T-helper 17 cell (primary cell): ENCODE results near the gene HOXB1. TPM values are rescaled to one million over a fixed set of nuclear protein-coding genes. Genes with fewer than 3 reads are reported as not detected.
A peak's percentile ranks its signal among the peaks of the same experiment; 100 is the strongest.
"Not testable (repeated sequence)": the region's sequence is repeated elsewhere in the genome, so short reads cannot be mapped to it uniquely, and the experiment has no call there.

Source experiments
- ATAC-seq: fragments of 150-1000 bp; cut with Tn5 transposase; 2 replicates; pipeline ENCODE4 v1.10.0; 2021; ENCODE audit warnings: mild to moderate bottlenecking, moderate library complexity
- DNase-seq, 3 donors: peaks; one replicate each; pipeline versions ENCODE4 v3.0.0 to v3.0.0-alpha.2; 2020 to 2021
- H3K9me3 ChIP-seq: one replicate; pipeline ENCODE4 v1.7.0; 2013; ENCODE audit warnings: low read length, mild to moderate bottlenecking; ENCODE audit not compliant: control insufficient read depth, poor library complexity, severe bottlenecking
- H3K27ac Mint-ChIP-seq: one replicate; pipeline ENCODE4 v1.8.0; 2022; ENCODE audit warnings: mild to moderate bottlenecking, moderate library complexity, mixed read lengths
- H3K27me3 Mint-ChIP-seq: one replicate; pipeline ENCODE4 v1.8.0; 2022; ENCODE audit warnings: mixed read lengths
- H3K36me3 Mint-ChIP-seq: one replicate; pipeline ENCODE4 v1.8.0; 2022; ENCODE audit warnings: low read depth, mixed read lengths
- H3K4me1 Mint-ChIP-seq: one replicate; pipeline ENCODE4 v1.8.0; 2022; ENCODE audit warnings: mild to moderate bottlenecking, mixed read lengths
- H3K4me3 Mint-ChIP-seq: one replicate; pipeline ENCODE4 v1.8.0; 2022; ENCODE audit warnings: mild to moderate bottlenecking, moderate library complexity, mixed read lengths
- total RNA-seq, 4 donors: library from RNA in 2 of 4; stranded (reverse) in 2 of 4; gene quantifications; one replicate each; pipeline ENCODE4 v1.2.3 and lab custom pipeline; 2022 to 2026

The HOXB1 gene
- total RNA-seq, 2 donors from 2014 or later = not detected

DNA sequence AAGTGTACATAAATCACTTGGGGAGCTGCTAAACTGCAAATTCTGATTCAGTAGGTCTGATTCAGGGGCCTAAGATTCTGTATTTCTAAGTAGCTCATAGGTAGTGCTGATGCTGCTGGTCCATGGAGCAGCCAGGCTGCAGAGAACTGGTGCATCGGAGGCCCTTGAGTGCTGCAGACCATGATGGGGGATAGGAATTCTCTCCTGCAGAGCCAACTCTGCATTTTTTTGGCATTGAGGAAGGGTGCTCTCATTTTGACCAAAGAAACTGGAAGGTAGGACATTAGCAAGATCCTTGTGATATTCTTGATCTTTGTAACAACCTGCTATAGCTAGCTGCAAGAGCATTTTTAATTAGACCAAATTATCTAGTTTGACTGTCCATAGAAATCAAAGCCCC lies 9.4 kb upstream of the HOXB1 start:
- H3K4me3 Mint-ChIP-seq = peak overlapping the region; percentile 41
- ATAC-seq = no peak
- peaks cover 18% of the 10 kb centered on the region for H3K27me3 Mint-ChIP-seq
- H3K9me3 ChIP-seq = no peaks in the 10 kb centered on the region
- peaks cover 10% of the 10 kb centered on the region for H3K36me3 Mint-ChIP-seq
- DNase-seq = no peak
- H3K27ac Mint-ChIP-seq = peak overlapping the region; percentile 60
- peaks cover 32% of the 10 kb centered on the region for H3K4me1 Mint-ChIP-seq

- Mint-ChIP-seq H3K4me1 (peaks cover 30% of the 10 kb centered on the region), H3K36me3 (peaks cover 10% of the 10 kb centered on the region), H3K27ac (no peak overlapping the region), H3K4me3 (no peak overlapping the region), H3K27me3 (peaks cover 18% of the 10 kb centered on the region)
- no peaks in the 10 kb centered on the region for H3K9me3 ChIP-seq
- DNase-seq (no peak), ATAC-seq (no peak)
Observed at GRCh38 chr17:48539177-48539576, 8.4 kb upstream of the HOXB1 start.

GRCh38 chr17:48537316-48537715 lies 6.5 kb upstream of the HOXB1 start:
- Mint-ChIP-seq H3K4me3 (peak overlapping the region; percentile 45), H3K27me3 (peaks cover 20% of the 10 kb centered on the region), H3K4me1 (peaks cover 22% of the 10 kb centered on the region), H3K27ac (no peak overlapping the region), H3K36me3 (peaks cover 5% of the 10 kb centered on the region)
- DNase-seq (no peak), ATAC-seq (no peak)
- no peaks in the 10 kb centered on the region for H3K9me3 ChIP-seq

GRCh38 chr17:48535793-48536559 lies 5.2 kb upstream of the HOXB1 start:
- Mint-ChIP-seq H3K4me1 (peaks cover 13% of the 10 kb centered on the region), H3K27me3 (peaks cover 14% of the 10 kb centered on the region)
- not testable (repeated sequence) for H3K27ac Mint-ChIP-seq, ATAC-seq, H3K9me3 ChIP-seq, H3K4me3 Mint-ChIP-seq, H3K36me3 Mint-ChIP-seq, DNase-seq

DNA sequence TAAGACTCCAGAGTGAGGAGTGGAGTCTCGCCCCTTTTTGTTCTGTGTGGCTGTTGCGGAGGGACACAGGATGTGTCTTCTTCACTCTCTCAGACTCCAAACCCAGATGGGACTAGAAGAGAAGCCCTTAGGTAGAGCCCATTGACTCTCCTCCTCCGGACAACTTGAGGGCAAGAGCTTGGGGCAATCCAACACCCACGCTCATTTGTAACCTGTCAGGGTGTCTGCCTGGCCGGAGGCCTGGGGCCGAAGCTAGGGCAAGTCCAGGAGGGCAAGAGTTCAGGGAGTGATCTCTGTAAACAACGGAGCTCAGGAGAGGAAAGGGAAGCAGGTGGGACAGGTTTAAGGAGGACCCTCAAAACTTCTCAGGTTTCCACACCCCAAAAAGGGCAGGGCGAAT lies 1.4 kb upstream of the HOXB1 start:
- H3K27ac Mint-ChIP-seq = no peak overlapping the region
- no peaks in the 10 kb centered on the region for H3K36me3 Mint-ChIP-seq
- no peak for DNase-seq
- peaks cover 19% of the 10 kb centered on the region for H3K27me3 Mint-ChIP-seq
- H3K4me1 Mint-ChIP-seq = peaks cover 2% of the 10 kb centered on the region
- no peaks in the 10 kb centered on the region for H3K9me3 ChIP-seq
- H3K4me3 Mint-ChIP-seq = no peak overlapping the region
- ATAC-seq = no peak

DNA sequence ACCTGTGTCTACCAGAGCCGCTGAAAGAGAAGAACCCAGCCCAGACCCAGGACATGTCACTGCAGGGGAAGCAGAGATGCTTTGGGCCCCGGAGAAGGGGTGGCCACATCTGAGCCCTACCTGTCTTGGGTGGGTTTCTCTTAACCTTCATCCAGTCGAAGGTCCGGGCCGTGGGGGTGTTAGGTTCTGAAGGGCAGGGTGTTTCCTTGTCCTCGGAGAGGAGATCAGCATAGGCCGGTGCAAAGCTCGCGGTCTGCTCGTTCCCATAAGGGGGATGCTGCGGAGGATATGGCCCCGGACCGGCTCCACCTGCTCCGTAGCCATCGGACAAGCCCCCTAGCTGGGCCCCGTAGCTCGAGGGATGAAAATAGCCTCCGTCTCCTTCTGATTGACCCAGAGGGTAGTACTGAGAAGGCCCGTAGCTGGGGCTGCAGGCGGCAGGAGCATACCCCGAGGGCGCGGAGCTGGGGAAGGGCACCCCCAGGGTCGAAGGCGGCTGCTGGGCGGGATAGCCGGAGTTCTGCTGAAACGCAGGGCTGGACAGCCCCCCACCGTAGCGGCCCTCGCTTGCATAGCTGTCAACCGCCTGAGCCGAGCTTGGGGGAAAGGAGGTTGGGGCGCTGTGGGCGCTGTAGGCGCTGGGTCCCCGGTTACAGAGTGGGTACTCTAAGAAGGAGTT lies 464 bp downstream of the HOXB1 start:
- H3K4me1 Mint-ChIP-seq = peaks cover 5% of the 10 kb centered on the region

DNA sequence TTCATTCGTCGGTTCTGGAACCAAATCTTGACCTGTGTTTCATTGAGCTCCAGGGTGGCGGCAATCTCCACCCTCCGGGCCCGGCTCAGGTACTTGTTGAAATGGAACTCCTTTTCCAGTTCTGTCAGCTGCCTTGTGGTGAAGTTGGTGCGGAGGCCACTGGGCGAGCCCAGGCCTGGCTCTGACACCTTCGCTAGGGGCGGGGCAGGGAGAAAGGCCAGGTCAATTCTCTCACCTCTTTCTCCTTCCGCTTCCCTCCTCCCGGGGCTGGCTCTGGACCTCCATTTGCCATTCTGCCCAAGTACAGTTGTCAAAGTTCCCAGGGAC lies 1.2 kb downstream of the HOXB1 start:
- no peaks in the 10 kb centered on the region for H3K9me3 ChIP-seq
- no peak for ATAC-seq
- H3K4me1 Mint-ChIP-seq = peaks cover 5% of the 10 kb centered on the region

More for the DNA sequence above, 464 bp downstream of the HOXB1 start:
- no peaks in the 10 kb centered on the region for H3K9me3 ChIP-seq
- Mint-ChIP-seq H3K27me3 (peaks cover 31% of the 10 kb centered on the region), H3K27ac (no peak overlapping the region), H3K4me3 (no peak overlapping the region), H3K36me3 (no peaks in the 10 kb centered on the region)
- ATAC-seq = no peak
- no peak for DNase-seq

GRCh38 chr17:48528936-48529682 lies 1.7 kb downstream of the HOXB1 start:
- peaks cover 2% of the 10 kb centered on the region for H3K36me3 Mint-ChIP-seq
- ATAC-seq (no peak), DNase-seq (no peak)
- H3K9me3 ChIP-seq = no peaks in the 10 kb centered on the region
- peaks cover 5% of the 10 kb centered on the region for H3K4me1 Mint-ChIP-seq
- H3K27me3 Mint-ChIP-seq = peaks cover 43% of the 10 kb centered on the region
- no peak overlapping the region for H3K4me3 Mint-ChIP-seq
- no peak overlapping the region for H3K27ac Mint-ChIP-seq

More for the DNA sequence above, 1.2 kb downstream of the HOXB1 start:
- Mint-ChIP-seq H3K27me3 (peaks cover 38% of the 10 kb centered on the region), H3K36me3 (peaks cover 2% of the 10 kb centered on the region), H3K4me3 (no peak overlapping the region), H3K27ac (no peak overlapping the region)
- no peak for DNase-seq

DNA sequence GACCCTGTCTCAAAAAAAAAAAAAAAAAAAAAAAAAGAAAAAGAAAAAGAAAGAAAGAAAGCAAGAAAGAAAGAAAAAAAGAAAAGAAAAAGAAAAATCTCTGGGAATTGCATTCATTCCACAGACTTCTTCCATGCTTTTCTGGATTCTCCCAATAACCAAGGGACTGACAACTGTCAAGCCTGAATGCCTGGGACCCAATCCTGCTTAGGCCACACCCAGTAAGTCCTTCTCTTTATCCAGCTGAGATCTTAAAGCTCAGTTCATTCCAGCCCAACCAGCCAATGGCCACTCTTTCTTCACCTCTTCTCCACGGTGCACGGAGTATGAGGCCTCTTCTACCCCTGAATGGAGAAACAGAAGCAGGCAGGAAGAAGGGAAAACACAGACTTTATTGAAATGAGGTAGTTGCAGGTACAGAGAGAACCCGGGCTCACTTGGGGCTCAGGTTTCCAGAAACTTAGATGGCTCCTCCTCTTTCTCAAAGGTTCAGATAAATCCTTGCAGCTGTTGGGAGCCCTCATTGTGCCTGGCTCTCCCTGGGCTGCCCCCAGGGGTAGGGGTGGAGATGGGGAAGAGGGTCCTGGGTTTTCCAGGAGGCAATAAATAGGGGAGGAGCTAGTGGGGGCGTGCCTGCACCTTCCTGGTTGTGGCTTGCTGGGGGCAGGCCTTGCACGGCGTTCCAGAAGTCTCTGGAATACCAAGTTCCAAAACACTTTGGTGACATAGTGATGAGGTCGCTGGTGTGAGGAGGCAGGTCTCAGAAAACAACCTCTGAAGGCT lies 2.5 kb downstream of the HOXB1 start:
- Mint-ChIP-seq H3K4me3 (no peak overlapping the region), H3K27ac (no peak overlapping the region), H3K27me3 (peaks cover 50% of the 10 kb centered on the region), H3K4me1 (peaks cover 5% of the 10 kb centered on the region), H3K36me3 (peaks cover 2% of the 10 kb centered on the region)
- ATAC-seq = no peak
- no peak for DNase-seq
- H3K9me3 ChIP-seq = no peaks in the 10 kb centered on the region

DNA sequence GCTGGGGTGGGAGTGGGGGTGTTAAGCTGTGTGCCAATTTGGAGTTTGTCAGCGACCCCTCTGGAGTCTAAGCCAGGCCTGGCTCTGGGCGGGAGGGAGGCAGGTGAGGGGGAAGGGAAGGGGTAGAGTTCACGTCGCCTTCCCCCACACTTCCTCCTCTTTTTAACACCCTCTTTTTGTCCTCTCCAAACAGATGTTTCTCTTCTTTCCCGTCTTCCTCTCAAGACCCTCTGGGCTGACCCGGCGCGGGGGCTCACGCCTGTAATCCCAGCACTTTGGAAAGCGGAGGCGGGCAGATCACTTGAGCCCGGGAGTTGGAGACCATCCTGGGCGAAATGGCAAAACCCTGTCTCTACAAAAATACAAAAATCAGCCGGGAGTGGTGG lies 3.3 kb downstream of the HOXB1 start:
- Mint-ChIP-seq H3K27ac (no peak overlapping the region), H3K27me3 (peaks cover 54% of the 10 kb centered on the region), H3K4me3 (no peak overlapping the region)

DNA sequence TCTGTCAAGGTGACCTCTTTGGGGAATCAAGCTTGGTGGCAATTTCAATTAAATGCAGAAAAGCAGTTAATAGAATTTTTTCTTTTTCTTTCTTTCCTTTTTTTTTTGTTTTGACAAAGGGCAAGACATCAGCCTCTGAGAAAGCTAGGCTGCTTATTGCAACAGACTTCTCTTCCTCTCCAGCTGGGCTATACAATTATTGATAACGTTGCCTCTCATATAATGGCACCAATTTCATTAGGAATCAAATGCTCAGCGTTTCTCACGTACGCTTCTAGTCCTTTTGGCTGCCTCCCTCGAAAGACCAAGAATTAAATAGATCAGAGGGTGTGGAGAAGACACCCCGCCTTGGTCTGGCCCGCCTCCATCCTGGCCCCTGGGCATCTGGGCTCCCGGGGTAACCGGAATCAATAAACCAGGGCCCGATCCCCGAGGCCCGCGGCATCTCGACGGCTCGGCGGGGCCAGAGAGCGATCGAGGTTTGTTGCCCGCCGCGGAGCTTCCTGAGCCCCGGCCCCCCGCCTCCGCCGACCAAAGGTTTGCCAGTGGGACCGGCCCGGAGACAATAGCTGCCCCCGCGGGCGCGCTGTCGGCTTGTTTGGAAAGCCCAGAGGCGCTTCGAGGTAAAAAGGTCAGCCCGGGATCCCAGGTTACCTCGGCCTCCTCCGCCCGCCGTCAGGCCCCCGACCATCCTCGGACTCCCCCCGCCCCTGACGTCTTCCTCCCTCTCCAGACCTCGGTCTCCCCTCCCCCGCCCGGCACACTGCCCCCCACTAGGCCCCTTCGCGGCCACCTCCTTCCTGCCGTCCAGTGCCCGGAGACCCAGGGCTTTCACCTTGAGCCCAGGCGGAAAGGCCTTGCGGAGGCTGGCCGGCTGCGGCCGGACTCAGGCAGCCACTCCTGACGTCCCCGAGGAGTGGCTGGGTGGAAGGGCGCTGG lies 3.9 kb downstream of the HOXB1 start:
- ATAC-seq = no peak
- Mint-ChIP-seq H3K4me3 (no peak overlapping the region), H3K27me3 (peaks cover 58% of the 10 kb centered on the region), H3K4me1 (peaks cover 5% of the 10 kb centered on the region), H3K36me3 (peaks cover 4% of the 10 kb centered on the region), H3K27ac (no peak overlapping the region)
- H3K9me3 ChIP-seq = no peaks in the 10 kb centered on the region
- DNase-seq = no peak

More for the DNA sequence above, 3.3 kb downstream of the HOXB1 start:
- DNase-seq (no peak), ATAC-seq (no peak)
- peaks cover 2% of the 10 kb centered on the region for H3K36me3 Mint-ChIP-seq
- H3K9me3 ChIP-seq = no peaks in the 10 kb centered on the region
- H3K4me1 Mint-ChIP-seq = peaks cover 5% of the 10 kb centered on the region

DNA sequence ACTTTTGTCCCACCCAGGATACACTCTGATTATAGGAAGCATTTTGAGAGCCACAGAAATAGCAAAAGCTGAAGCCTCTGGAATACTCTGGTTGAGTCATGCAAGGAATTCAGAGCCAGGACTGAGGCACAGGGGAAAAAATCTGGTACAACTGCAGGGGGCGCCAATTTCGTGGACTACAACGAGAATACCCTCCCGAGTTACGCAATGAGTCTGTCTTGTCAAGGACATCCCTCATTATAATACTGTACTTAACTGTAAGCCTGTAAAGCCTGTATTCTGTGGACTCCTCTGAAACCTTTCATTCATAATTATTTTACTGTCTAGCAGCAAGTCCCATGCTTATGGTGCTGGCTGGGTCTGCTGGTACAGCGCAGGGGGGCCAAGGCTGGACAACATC lies 7.8 kb downstream of the HOXB1 start:
- DNase-seq = no peak
- H3K36me3 Mint-ChIP-seq = peaks cover 6% of the 10 kb centered on the region
- no peak overlapping the region for H3K4me3 Mint-ChIP-seq
- H3K9me3 ChIP-seq = no peaks in the 10 kb centered on the region
- no peak for ATAC-seq
- H3K27ac Mint-ChIP-seq = no peak overlapping the region
- H3K4me1 Mint-ChIP-seq = peaks cover 5% of the 10 kb centered on the region
- peaks cover 59% of the 10 kb centered on the region for H3K27me3 Mint-ChIP-seq
